ENCODE measurements around the gene MS4A7.

- TF ChIP-seq POLR2A (IDR thresholded peaks at IDR 0.05), result no peak
- TF ChIP-seq, protein P1, sequence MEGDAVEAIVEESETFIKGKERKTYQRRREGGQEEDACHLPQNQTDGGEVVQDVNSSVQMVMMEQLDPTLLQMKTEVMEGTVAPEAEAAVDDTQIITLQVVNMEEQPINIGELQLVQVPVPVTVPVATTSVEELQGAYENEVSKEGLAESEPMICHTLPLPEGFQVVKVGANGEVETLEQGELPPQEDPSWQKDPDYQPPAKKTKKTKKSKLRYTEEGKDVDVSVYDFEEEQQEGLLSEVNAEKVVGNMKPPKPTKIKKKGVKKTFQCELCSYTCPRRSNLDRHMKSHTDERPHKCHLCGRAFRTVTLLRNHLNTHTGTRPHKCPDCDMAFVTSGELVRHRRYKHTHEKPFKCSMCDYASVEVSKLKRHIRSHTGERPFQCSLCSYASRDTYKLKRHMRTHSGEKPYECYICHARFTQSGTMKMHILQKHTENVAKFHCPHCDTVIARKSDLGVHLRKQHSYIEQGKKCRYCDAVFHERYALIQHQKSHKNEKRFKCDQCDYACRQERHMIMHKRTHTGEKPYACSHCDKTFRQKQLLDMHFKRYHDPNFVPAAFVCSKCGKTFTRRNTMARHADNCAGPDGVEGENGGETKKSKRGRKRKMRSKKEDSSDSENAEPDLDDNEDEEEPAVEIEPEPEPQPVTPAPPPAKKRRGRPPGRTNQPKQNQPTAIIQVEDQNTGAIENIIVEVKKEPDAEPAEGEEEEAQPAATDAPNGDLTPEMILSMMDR (IDR thresholded peaks at IDR 0.05), result no peak
Measured at GRCh38 chr11:60370811-60371298, 7.5 kb upstream of the MS4A7 start.
